GM18909 (cell line): ENCODE results near the gene ZBTB7C.

Source experiments
- ATAC-seq: cut with Tn5 transposase; IDR thresholded peaks from one replicate; pipeline ENCODE4 v1.9.1; 2021; ENCODE audit warnings: mild to moderate bottlenecking; ENCODE audit not compliant: unreplicated experiment, poor library complexity

ZBTB7C gene

GRCh38 chr18:48021273-48021914 lies 387.8 kb downstream of the ZBTB7C start:
- no peak for ATAC-seq

- ATAC-seq = no peak
Observed at GRCh38 chr18:48020337-48021250, 388.6 kb downstream of the ZBTB7C start.

DNA sequence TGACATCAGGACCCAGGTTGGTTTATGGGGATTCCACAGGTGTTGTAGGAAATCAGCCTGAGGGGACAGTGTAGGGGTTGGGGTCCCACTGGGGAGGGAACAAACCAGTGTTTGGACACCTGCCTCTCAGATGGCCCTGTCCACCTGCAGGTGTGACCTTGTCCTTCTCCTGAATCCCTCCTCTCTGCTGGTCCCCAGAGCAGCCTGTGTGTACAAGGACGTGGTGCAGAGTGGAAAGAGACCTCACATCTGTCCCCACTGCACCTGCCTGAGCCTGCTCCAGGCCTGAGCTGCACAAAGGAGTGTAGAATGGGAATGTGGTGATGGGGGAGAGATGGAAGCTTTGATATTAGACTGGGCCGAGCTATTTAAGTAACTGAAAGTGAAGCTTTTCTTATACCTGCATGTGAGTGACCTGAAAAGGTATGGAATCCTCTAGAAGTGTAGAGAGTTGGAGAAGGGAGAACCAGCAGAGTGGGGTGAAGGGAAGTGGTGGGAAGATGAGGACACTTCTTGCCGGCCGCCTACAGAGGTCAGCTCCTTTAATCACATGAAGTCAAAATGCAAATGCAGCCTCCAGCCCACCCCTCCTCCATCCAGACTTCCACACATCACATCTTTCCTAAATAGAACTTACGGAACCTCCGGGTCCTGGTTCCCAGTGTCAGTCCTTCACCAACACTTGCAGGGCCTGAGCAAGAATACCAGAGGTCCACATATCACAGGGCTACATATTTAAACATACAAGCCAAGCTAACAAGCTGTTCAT lies 389.4 kb downstream of the ZBTB7C start:
- ATAC-seq = no peak

- no peak for ATAC-seq
Observed at GRCh38 chr18:48018851-48019250, 390.3 kb downstream of the ZBTB7C start.

DNA sequence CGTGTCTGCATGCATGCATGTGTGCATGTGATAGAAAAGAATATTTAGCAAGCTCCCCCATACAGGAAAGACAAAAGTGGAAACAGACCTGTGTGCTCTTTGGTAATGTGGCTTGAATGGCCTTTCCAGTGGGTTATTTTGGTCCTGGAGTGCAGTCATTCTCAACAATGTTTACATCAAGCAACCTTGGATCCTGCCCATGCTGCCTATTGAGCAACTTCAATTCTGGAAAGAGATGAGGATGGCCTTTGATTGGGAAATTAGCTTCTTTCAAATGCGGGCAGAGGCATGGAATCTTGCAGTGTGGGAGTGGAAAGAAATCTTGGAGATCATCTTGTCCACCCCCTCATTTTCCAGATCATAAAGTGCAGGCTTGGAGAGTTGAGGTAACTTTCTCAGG lies 391.5 kb downstream of the ZBTB7C start:
- no peak for ATAC-seq

DNA sequence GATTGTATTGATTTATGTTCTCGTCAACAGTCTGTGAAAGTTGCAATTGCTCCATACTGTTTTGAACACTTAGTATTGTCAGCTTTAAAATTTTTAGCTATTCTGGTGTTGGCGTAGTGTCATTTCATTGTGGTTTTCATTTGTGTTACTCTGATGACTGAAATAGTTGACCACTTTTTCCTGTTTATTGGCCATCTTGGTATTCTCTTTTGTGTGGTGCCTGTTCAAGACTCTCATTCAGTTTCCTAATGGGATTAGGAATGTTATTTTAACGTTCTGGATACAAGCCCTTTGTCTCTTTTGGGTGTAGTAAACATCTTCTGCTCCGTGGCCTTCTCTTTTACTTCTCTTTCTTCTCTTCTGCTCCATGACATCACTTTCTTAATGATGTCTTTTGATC lies 396.0 kb downstream of the ZBTB7C start:
- no peak for ATAC-seq

DNA sequence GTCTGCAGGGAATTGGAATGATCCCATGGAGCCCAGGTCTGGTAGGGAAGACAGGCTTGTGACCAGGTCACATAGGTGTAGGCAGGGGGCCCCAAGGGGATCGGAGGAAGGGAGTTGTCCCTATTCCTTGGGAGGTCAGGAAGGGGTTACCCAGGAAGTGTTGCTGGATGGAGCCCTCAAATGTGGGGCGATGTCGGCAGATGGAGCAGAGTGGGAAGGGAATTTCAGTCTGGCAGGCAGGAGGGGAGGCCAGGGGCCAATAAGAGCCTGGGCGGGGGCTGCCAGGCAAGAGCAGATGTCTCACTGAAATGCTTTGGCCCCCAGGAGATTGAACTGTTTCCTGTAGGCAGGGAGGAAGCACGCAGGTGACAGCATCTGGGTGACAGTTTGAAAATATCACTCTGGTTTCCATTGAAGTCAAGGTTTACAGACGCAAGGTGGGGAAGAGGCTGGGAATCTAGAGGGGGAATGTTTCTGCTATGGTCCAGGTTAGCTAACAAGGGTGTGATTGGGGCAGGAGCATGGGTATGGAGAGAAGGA lies 397.2 kb downstream of the ZBTB7C start:
- no peak for ATAC-seq

GRCh38 chr18:48010264-48010663 lies 398.9 kb downstream of the ZBTB7C start:
- ATAC-seq = no peak

GRCh38 chr18:48009116-48009745 lies 400.0 kb downstream of the ZBTB7C start:
- ATAC-seq = no peak

- ATAC-seq = peak; percentile 65
Observed at GRCh38 chr18:48007955-48008701, 401.1 kb downstream of the ZBTB7C start.

DNA sequence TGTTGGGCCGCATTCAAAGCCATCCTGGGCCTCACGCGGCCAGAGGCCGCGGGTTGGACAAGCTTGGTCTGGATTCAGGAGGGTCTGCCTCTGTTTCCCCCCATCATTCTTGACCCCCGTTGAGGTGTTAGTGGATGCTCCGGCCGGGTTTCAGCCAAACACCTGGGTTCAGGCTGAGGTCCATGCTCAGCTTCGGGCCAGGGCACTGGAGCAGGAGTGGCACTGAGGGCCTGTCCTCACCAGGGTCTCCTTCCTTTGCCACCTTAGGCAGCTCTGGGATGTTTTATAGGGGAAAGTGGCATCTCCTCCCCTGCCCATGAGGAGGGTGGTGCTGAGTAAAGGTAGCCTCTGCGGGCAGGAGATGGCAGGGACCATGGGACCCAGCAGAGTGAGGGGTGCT lies 401.8 kb downstream of the ZBTB7C start:
- ATAC-seq = no peak

DNA sequence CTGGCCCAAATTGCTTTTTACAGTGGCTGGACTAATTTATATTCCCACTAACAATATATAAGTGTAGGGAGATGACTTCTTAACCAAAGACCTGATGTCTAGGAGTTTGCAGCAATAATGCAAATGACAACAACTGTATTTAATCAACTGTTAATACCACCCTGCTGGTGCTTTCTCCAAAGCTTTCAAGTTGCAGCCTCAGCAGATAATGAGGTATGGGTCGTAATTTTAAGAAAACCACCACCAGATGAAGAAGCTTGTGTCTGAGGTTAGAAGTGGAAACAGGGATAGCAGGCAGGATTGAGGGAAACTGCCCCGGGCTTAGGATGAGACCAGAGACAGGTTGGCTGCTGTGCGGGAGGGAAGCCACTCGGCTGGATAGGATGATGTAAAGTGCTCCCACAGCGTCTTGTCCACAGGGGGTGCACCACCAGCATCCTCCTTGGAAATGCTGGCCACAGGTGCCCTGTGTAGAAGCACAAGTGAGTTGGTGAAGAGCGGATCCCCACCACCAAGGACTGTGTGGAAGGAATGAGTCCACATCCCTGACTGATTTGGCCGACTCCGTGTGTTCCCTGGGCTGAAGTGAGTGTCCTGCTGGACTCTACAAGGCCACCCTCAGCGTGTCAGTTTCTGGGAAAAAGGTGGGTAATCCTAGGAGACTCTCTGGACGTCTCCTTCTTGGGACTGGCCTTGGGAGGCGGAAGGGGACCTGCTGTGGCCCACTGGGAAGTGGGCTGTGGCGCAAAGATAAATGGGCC lies 402.6 kb downstream of the ZBTB7C start:
- ATAC-seq = no peak

GRCh38 chr18:48004577-48004976 lies 404.6 kb downstream of the ZBTB7C start:
- no peak for ATAC-seq

- no peak for ATAC-seq
Observed at GRCh38 chr18:48003426-48004349, 405.5 kb downstream of the ZBTB7C start.

DNA sequence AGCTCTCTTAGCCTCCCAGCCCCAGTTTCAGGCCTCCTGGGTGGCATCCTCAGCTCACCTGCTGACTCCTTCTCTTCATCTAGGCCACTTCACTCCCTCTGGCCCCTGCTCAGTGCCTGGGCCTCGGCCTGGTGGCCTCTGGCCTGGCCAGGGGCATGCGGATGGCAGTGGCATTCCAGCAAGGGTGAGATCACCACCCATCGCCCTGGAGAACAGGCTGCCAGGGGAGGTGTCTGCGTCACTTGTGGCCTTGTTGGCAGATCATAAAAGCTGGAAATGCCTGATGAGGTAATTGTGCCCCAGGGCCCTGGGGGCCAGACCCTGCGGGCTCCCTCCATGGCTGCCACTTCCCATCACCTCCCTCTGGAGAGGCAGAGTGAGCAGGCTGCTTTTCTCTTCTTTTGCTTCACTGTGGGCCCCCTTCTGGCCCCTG lies 406.2 kb downstream of the ZBTB7C start:
- no peak for ATAC-seq

GRCh38 chr18:48000701-48001100 lies 408.5 kb downstream of the ZBTB7C start:
- ATAC-seq = no peak

DNA sequence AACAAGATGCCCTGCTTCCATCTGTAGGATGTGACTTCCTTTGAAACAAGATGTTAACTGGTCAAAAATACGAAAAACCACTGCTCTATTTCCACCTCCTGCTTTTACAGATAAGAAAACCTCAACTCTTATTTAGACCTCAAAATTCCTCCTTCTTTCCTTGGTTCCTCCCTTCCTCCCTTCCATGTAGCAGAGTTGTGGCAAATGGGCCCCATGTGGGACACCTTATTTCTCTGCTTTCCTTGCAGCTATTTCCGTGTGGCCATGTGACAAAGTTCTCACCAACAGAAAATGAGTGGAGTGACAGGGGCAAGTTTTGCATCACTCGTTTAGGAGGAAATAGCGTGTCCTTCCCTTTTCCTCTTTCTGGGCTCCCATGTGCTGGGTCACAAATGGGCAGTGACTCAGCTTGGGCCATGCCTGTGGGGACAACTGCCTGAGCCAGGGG lies 409.4 kb downstream of the ZBTB7C start:
- no peak for ATAC-seq

DNA sequence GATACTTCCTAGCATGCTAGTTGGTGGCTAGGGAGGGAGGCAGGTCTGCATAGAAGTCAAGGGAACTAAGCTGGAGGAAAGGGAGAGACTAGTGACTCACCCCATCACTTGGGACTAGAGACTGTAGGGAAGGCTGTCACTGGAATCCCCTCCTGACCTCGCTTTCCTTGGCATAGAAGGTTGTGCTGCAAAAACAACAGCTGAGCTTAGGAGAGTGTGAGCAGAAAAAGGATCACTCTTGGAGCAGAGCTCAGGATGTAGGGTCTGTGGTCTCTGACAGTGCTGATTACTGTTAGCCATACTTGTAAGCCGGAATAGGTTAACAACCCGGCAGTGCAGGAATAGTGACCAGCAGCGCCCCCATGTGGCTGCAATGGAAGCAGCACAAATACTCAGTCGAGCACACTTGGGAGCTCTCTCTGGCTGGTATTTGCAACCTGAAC lies 411.8 kb downstream of the ZBTB7C start:
- no peak for ATAC-seq
